ENCODE data around the gene SOCS6. TPM values are rescaled to one million over a fixed set of nuclear protein-coding genes. Genes with fewer than 3 reads are reported as not detected.
"Not testable (repeated sequence)": the region's sequence is repeated elsewhere in the genome, so short reads cannot be mapped to it uniquely, and the experiment has no call there.

The SOCS6 gene
- total and polyA plus RNA-seq, 2 donors (not counting 1 experiment from before 2014, with no cell fraction given) = 0.25 to 0.99 TPM

GRCh38 chr18:70339915-70340314 lies 51.1 kb downstream of the SOCS6 start:
- Histone ChIP-seq H4K20me1 (ENCODE audit: control insufficient read depth, insufficient read depth, low read length, poor library complexity, severe bottlenecking) (no peaks in the 10 kb centered on the region), H3K79me2 (ENCODE audit: control insufficient read depth, insufficient read depth, low read length) (no peaks in the 10 kb centered on the region), H3K4me1 (ENCODE audit: control insufficient read depth in 2 of 2, insufficient read depth in 2 of 2, low read length in 2 of 2) (no peaks in the 10 kb centered on the region), H3K27ac (ENCODE audit: low read length in 2 of 2) (no peak overlapping the region), H2AFZ (ENCODE audit: insufficient read depth, low read depth, low read length, poor library complexity, severe bottlenecking) (no peak overlapping the region), H3K27me3 (replicated peaks in 1 of 4; ENCODE audit: control extremely low read depth in 1 of 4, control insufficient read depth in 3 of 4, insufficient read depth in 4 of 4, low read length in 3 of 4) (no peaks in the 10 kb centered on the region), H3K36me3 (replicated peaks in 1 of 2; ENCODE audit: control extremely low read depth in 1 of 2, control insufficient read depth in 1 of 2, extremely low read depth in 1 of 2, insufficient read depth in 2 of 2, low read length in 1 of 2) (no peaks in the 10 kb centered on the region), H3K9ac (ENCODE audit: low read length) (no peak overlapping the region), H3K4me2 (replicated peaks; ENCODE audit: low read depth, low read length, poor library complexity, severe bottlenecking) (no peak overlapping the region), H3K9me3 (ENCODE audit: control extremely low read depth in 1 of 3, control insufficient read depth in 2 of 3, insufficient read depth in 1 of 3, low read length in 2 of 3) (peaks cover 0 to 3% (median 0%) of the 10 kb centered on the region in 3 donors), H3K4me3 (ENCODE audit: control extremely low read depth in 1 of 5, extremely low read depth in 1 of 5, insufficient read depth in 1 of 5, low read depth in 2 of 5, low read length in 4 of 5) (no peak overlapping the region)
- intact Hi-C loops (cut with micrococcal nuclease) = no loop called here
- H3K4me1 Mint-ChIP-seq = no peaks in the 10 kb centered on the region
- H3K9me3 Mint-ChIP-seq (ENCODE audit: insufficient read depth) = no peaks in the 10 kb centered on the region
- DNase-seq (no peak), ATAC-seq (ENCODE audit: low read depth) (no peak)
- H3K27me3 Mint-ChIP-seq = no peaks in the 10 kb centered on the region
- no peak overlapping the region for H3K4me3 Mint-ChIP-seq
- TF ChIP-seq, protein P1, sequence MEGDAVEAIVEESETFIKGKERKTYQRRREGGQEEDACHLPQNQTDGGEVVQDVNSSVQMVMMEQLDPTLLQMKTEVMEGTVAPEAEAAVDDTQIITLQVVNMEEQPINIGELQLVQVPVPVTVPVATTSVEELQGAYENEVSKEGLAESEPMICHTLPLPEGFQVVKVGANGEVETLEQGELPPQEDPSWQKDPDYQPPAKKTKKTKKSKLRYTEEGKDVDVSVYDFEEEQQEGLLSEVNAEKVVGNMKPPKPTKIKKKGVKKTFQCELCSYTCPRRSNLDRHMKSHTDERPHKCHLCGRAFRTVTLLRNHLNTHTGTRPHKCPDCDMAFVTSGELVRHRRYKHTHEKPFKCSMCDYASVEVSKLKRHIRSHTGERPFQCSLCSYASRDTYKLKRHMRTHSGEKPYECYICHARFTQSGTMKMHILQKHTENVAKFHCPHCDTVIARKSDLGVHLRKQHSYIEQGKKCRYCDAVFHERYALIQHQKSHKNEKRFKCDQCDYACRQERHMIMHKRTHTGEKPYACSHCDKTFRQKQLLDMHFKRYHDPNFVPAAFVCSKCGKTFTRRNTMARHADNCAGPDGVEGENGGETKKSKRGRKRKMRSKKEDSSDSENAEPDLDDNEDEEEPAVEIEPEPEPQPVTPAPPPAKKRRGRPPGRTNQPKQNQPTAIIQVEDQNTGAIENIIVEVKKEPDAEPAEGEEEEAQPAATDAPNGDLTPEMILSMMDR (IDR thresholded peaks at IDR 0.05) = no peak
- TF ChIP-seq EZH2 (IDR thresholded peaks at IDR 0.05; ENCODE audit: borderline replicate concordance, insufficient read depth, low read depth, low read length, poor library complexity, severe bottlenecking) = no peak
- CTCF ChIA-PET = no interaction called here
- H3K27ac Mint-ChIP-seq = no peak overlapping the region
- POLR2A ChIA-PET = no interaction called here

DNA sequence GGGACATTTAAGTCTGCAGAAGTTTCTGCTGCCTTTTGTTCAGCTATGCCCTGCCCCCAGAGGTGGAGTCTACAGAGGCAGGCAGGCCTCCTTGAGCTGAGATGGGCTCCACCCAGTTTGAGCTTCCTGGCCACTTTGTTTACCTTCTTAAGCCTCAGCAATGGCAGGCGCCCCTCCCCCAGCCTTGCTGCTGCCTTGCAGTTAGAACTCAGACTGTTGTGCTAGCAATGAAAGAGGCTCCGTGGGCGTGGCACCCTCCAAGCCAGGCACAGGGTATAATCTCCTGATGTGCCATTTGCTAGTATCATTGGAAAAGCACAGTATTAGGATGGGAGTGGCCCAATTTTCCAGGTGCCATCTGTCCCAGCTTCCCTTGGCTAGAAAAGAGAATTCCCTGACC lies 59.6 kb downstream of the SOCS6 start:
- H3K27me3 ChIP-seq (replicated peaks in 1 of 4; ENCODE audit: control extremely low read depth in 1 of 4, control insufficient read depth in 3 of 4, insufficient read depth in 4 of 4, low read length in 3 of 4); CTCF ChIA-PET; H3K27ac Mint-ChIP-seq; H2AFZ ChIP-seq (ENCODE audit: insufficient read depth, low read depth, low read length, poor library complexity, severe bottlenecking); intact Hi-C loops (cut with micrococcal nuclease); H3K36me3 ChIP-seq (replicated peaks in 1 of 2; ENCODE audit: control extremely low read depth in 1 of 2, control insufficient read depth in 1 of 2, extremely low read depth in 1 of 2, insufficient read depth in 2 of 2, low read length in 1 of 2); DNase-seq; ATAC-seq (ENCODE audit: low read depth); H3K4me3 ChIP-seq (ENCODE audit: control extremely low read depth in 1 of 5, extremely low read depth in 1 of 5, insufficient read depth in 1 of 5, low read depth in 2 of 5, low read length in 4 of 5); H3K27me3 Mint-ChIP-seq; H3K4me1 Mint-ChIP-seq; H3K9me3 ChIP-seq (ENCODE audit: control extremely low read depth in 1 of 3, control insufficient read depth in 2 of 3, insufficient read depth in 1 of 3, low read length in 2 of 3); H3K4me2 ChIP-seq (replicated peaks; ENCODE audit: low read depth, low read length, poor library complexity, severe bottlenecking); H3K4me3 Mint-ChIP-seq; H4K20me1 ChIP-seq (ENCODE audit: control insufficient read depth, insufficient read depth, low read length, poor library complexity, severe bottlenecking); H3K79me2 ChIP-seq (ENCODE audit: control insufficient read depth, insufficient read depth, low read length); H3K4me1 ChIP-seq (ENCODE audit: control insufficient read depth in 2 of 2, insufficient read depth in 2 of 2, low read length in 2 of 2); H3K9ac ChIP-seq (ENCODE audit: low read length); H3K9me3 Mint-ChIP-seq (ENCODE audit: insufficient read depth); H3K27ac ChIP-seq (ENCODE audit: low read length in 2 of 2); POLR2A ChIA-PET: not testable (repeated sequence)
- 92% methylated on average over 3 of the region's 3 CpGs for WGBS (ENCODE audit: insufficient coverage)

All from B cell (primary cell).